ENCODE measurements around the gene POLD3.
"Not testable (repeated sequence)": the region's sequence is repeated elsewhere in the genome, so short reads cannot be mapped to it uniquely, and the experiment has no call there.

The POLD3 gene

GRCh38 chr11:74638869-74639268 is 46.5 kb downstream of the POLD3 start:
- DNase-seq (ENCODE audit: low spot score), result no peak

GRCh38 chr11:74639533-74639932 is 47.2 kb downstream of the POLD3 start:
- no peak for DNase-seq (ENCODE audit: low spot score)

- no peak for DNase-seq (ENCODE audit: low spot score)
These were observed 48.9 kb downstream of the POLD3 start for GRCh38 chr11:74641289-74641688.

- no peak for DNase-seq (ENCODE audit: low spot score)
These were observed 49.5 kb downstream of the POLD3 start for GRCh38 chr11:74641905-74642304.

- DNase-seq (ENCODE audit: low spot score), result no peak
These were observed 50.5 kb downstream of the POLD3 start for GRCh38 chr11:74642912-74643311.

- DNase-seq (ENCODE audit: low spot score), result no peak
These were observed 51.7 kb downstream of the POLD3 start for GRCh38 chr11:74644081-74644480.

GRCh38 chr11:74646215-74646614 is 53.8 kb downstream of the POLD3 start:
- DNase-seq (ENCODE audit: low spot score), result no peak

GRCh38 chr11:74646954-74647353 is 54.6 kb downstream of the POLD3 start:
- DNase-seq (ENCODE audit: low spot score), result peak; percentile 56

GRCh38 chr11:74647404-74647803 is 55.0 kb downstream of the POLD3 start:
- no peak for DNase-seq (ENCODE audit: low spot score)

GRCh38 chr11:74647831-74648230 is 55.4 kb downstream of the POLD3 start:
- DNase-seq (ENCODE audit: low spot score), result no peak

GRCh38 chr11:74648894-74649293 is 56.5 kb downstream of the POLD3 start:
- DNase-seq (ENCODE audit: low spot score), result no peak

- DNase-seq (ENCODE audit: low spot score), result no peak
These were observed 58.1 kb downstream of the POLD3 start for GRCh38 chr11:74650498-74650897.

- no peak for DNase-seq (ENCODE audit: low spot score)
These were observed 62.6 kb downstream of the POLD3 start for GRCh38 chr11:74654976-74655375.

GRCh38 chr11:74659124-74659523 is 66.7 kb downstream of the POLD3 start:
- DNase-seq (ENCODE audit: low spot score), result not testable (repeated sequence)

GRCh38 chr11:74662487-74663103 is 70.2 kb downstream of the POLD3 start:
- DNase-seq (ENCODE audit: low spot score), result no peak

- DNase-seq (ENCODE audit: low spot score), result no peak
These were observed 70.9 kb downstream of the POLD3 start for GRCh38 chr11:74663315-74663714.

GRCh38 chr11:74669211-74670160 is 77.1 kb downstream of the POLD3 start:
- DNase-seq (ENCODE audit: low spot score), result no peak

- DNase-seq (ENCODE audit: low spot score), result no peak
These were observed 77.8 kb downstream of the POLD3 start for GRCh38 chr11:74670171-74670570.

- no peak for DNase-seq (ENCODE audit: low spot score)
These were observed 79.3 kb downstream of the POLD3 start for GRCh38 chr11:74671520-74672196.

GRCh38 chr11:74672332-74672955 is 80.1 kb downstream of the POLD3 start:
- DNase-seq (ENCODE audit: low spot score), result no peak

- DNase-seq (ENCODE audit: low spot score), result no peak
These were observed 80.7 kb downstream of the POLD3 start for GRCh38 chr11:74672956-74673692.

All from ecto neural progenitor cell (in vitro differentiated cells).